Upper lobe of left lung (tissue), 4 donors: ENCODE results near the gene ABI1.

Source experiments
- EP300 ChIP-seq, 4 donors: sonication (generic); formaldehyde crosslinking; IDR thresholded peaks; one replicate each; pipeline ENCODE4 v1.5.1; 2017; ENCODE audit warnings: antibody characterized with exemption in 4 of 4, control low read depth in 2 of 4
- POLR2A ChIP-seq, 4 donors: fragments of 450-650 bp; IDR thresholded peaks; one replicate each; pipeline ENCODE4 v1.5.1; 2016 to 2017; ENCODE audit warnings: antibody characterized with exemption in 4 of 4, mild to moderate bottlenecking in 2 of 4
- POLR2AphosphoS5 ChIP-seq, 2 donors: sonication (generic); formaldehyde crosslinking; IDR thresholded peaks; one replicate each; pipeline ENCODE4 v1.5.1; 2017; ENCODE audit warnings: antibody characterized with exemption in 2 of 2
- TF ChIP-seq, protein P1 (sequence below), 6 experiments: fragments of 450-650 bp in 4 of 6; fragments of 200-600 bp in 2 of 6; sonication (generic) in 2 of 6; IDR thresholded peaks; one replicate each; pipeline ENCODE4 v1.5.1; 2016 to 2019; ENCODE audit warnings: antibody characterized with exemption in 6 of 6

DNA sequence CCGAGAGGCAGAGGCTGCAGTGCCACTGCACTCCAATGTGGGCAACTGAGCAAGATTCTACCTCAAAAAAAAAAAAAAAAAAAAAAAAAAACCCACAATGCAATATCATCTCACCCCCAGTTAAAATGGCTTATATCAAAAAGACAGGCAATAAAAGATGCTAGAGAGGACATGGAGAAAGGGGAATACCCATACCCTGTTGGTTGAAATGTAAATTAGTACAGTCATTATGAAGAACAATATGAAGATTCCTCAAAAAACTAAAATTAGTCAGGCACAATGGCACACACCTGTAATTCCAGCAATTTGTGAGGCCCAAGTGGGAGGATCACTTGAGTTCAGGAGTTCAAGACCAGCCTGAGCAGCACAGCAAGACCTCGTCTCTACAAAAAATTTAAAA lies 25.7 kb downstream of the ABI1 start:
- TF ChIP-seq POLR2A (IDR thresholded peaks at IDR 0.05) (no peak), POLR2AphosphoS5 (IDR thresholded peaks at IDR 0.05) (no peak), EP300 (IDR thresholded peaks at IDR 0.05) (no peak)
- TF ChIP-seq, protein P1, sequence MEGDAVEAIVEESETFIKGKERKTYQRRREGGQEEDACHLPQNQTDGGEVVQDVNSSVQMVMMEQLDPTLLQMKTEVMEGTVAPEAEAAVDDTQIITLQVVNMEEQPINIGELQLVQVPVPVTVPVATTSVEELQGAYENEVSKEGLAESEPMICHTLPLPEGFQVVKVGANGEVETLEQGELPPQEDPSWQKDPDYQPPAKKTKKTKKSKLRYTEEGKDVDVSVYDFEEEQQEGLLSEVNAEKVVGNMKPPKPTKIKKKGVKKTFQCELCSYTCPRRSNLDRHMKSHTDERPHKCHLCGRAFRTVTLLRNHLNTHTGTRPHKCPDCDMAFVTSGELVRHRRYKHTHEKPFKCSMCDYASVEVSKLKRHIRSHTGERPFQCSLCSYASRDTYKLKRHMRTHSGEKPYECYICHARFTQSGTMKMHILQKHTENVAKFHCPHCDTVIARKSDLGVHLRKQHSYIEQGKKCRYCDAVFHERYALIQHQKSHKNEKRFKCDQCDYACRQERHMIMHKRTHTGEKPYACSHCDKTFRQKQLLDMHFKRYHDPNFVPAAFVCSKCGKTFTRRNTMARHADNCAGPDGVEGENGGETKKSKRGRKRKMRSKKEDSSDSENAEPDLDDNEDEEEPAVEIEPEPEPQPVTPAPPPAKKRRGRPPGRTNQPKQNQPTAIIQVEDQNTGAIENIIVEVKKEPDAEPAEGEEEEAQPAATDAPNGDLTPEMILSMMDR (IDR thresholded peaks at IDR 0.05) = no peak
